ENCODE results near the gene KCNF1. TPM values are rescaled to one million over a fixed set of nuclear protein-coding genes. Genes with fewer than 3 reads are reported as not detected.

KCNF1 gene
- total RNA-seq, 2 donors from 2014 or later: 0.22 to 0.90 TPM

GRCh38 chr2:10877651-10878111 lies 34.1 kb upstream of the KCNF1 start:
- intact Hi-C loops (cut with DNase I): no loop called here
- H3K4me1 ChIP-seq: peaks cover 9% of the 10 kb centered on the region
- TF ChIP-seq CTCF (IDR thresholded peaks at IDR 0.05): no peak
- H3K9me3 ChIP-seq: no peaks in the 10 kb centered on the region
- peak; percentile 55 for DNase-seq
- no peaks in the 10 kb centered on the region for H3K27me3 ChIP-seq
- H3K27ac ChIP-seq: peak overlapping the region; percentile 85
- H3K4me3 ChIP-seq: no peak overlapping the region
- H3K36me3 ChIP-seq: no peaks in the 10 kb centered on the region
- H3K9ac ChIP-seq (ENCODE audit: low read depth in 2 of 2, low read length in 2 of 2): peak overlapping the region; percentile 1 to 18

- H3K4me1 ChIP-seq: peaks cover 11% of the 10 kb centered on the region
- H3K4me3 ChIP-seq: no peak overlapping the region
- no peak overlapping the region for H3K27ac ChIP-seq
- no peak overlapping the region for H3K9ac ChIP-seq (ENCODE audit: low read depth in 2 of 2, low read length in 2 of 2)
- TF ChIP-seq CTCF (IDR thresholded peaks at IDR 0.05): no peak
- intact Hi-C loops (cut with DNase I): no loop called here
- H3K27me3 ChIP-seq: no peaks in the 10 kb centered on the region
- H3K36me3 ChIP-seq: no peaks in the 10 kb centered on the region
- no peaks in the 10 kb centered on the region for H3K9me3 ChIP-seq
- DNase-seq: no peak
Observed at GRCh38 chr2:10878268-10878915, 33.3 kb upstream of the KCNF1 start.

GRCh38 chr2:10879159-10879558 lies 32.6 kb upstream of the KCNF1 start:
- H3K27me3 ChIP-seq: no peaks in the 10 kb centered on the region
- H3K27ac ChIP-seq: no peak overlapping the region
- TF ChIP-seq CTCF (IDR thresholded peaks at IDR 0.05): no peak
- H3K36me3 ChIP-seq: no peaks in the 10 kb centered on the region
- H3K9ac ChIP-seq (ENCODE audit: low read depth in 2 of 2, low read length in 2 of 2): no peak overlapping the region
- H3K4me1 ChIP-seq: peaks cover 16% of the 10 kb centered on the region
- DNase-seq: no peak
- H3K9me3 ChIP-seq: no peaks in the 10 kb centered on the region
- no peak overlapping the region for H3K4me3 ChIP-seq
- intact Hi-C loops (cut with DNase I): no loop called here

- no peak for DNase-seq
- H3K4me3 ChIP-seq: no peak overlapping the region
- intact Hi-C loops (cut with DNase I): no loop called here
Observed at GRCh38 chr2:10879624-10880585, 31.8 kb upstream of the KCNF1 start.

More at GRCh38 chr2:10879624-10880585, 31.8 kb upstream of the KCNF1 start:
- Histone ChIP-seq H3K9ac (ENCODE audit: low read depth in 2 of 2, low read length in 2 of 2) (no peak overlapping the region), H3K36me3 (no peaks in the 10 kb centered on the region), H3K4me1 (peaks cover 16% of the 10 kb centered on the region), H3K27ac (no peak overlapping the region), H3K9me3 (no peaks in the 10 kb centered on the region), H3K27me3 (no peaks in the 10 kb centered on the region)
- TF ChIP-seq CTCF (IDR thresholded peaks at IDR 0.05): no peak

Data from colonic mucosa (tissue), 4 donors.